Measurements from ENCODE around the gene IL34. TPM values are rescaled to one million over a fixed set of nuclear protein-coding genes. Genes with fewer than 3 reads are reported as not detected.

The IL34 gene
- total RNA-seq, 6 experiments from 2014 or later, result 0.09 TPM; not detected in 4

GRCh38 chr16:70699696-70700095, 53.3 kb downstream of the IL34 start:
- Mint-ChIP-seq H3K9me3 (no peaks in the 10 kb centered on the region), H3K4me1 (ENCODE audit: low read depth) (peaks cover 59% of the 10 kb centered on the region), H3K27ac (peak overlapping the region; percentile 9; the same call in 1 of the 2 replicates), H3K36me3 (ENCODE audit: low read depth) (peaks cover 12% of the 10 kb centered on the region; the same call in 1 of the 2 replicates), H3K27me3 (ENCODE audit: insufficient read depth) (peaks cover 2% of the 10 kb centered on the region; the same call in 1 of the 2 replicates), H3K4me3 (no peak overlapping the region)
- no peak for DNase-seq
- TF ChIP-seq, protein P1, sequence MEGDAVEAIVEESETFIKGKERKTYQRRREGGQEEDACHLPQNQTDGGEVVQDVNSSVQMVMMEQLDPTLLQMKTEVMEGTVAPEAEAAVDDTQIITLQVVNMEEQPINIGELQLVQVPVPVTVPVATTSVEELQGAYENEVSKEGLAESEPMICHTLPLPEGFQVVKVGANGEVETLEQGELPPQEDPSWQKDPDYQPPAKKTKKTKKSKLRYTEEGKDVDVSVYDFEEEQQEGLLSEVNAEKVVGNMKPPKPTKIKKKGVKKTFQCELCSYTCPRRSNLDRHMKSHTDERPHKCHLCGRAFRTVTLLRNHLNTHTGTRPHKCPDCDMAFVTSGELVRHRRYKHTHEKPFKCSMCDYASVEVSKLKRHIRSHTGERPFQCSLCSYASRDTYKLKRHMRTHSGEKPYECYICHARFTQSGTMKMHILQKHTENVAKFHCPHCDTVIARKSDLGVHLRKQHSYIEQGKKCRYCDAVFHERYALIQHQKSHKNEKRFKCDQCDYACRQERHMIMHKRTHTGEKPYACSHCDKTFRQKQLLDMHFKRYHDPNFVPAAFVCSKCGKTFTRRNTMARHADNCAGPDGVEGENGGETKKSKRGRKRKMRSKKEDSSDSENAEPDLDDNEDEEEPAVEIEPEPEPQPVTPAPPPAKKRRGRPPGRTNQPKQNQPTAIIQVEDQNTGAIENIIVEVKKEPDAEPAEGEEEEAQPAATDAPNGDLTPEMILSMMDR (IDR thresholded peaks at IDR 0.05), result no peak

DNA sequence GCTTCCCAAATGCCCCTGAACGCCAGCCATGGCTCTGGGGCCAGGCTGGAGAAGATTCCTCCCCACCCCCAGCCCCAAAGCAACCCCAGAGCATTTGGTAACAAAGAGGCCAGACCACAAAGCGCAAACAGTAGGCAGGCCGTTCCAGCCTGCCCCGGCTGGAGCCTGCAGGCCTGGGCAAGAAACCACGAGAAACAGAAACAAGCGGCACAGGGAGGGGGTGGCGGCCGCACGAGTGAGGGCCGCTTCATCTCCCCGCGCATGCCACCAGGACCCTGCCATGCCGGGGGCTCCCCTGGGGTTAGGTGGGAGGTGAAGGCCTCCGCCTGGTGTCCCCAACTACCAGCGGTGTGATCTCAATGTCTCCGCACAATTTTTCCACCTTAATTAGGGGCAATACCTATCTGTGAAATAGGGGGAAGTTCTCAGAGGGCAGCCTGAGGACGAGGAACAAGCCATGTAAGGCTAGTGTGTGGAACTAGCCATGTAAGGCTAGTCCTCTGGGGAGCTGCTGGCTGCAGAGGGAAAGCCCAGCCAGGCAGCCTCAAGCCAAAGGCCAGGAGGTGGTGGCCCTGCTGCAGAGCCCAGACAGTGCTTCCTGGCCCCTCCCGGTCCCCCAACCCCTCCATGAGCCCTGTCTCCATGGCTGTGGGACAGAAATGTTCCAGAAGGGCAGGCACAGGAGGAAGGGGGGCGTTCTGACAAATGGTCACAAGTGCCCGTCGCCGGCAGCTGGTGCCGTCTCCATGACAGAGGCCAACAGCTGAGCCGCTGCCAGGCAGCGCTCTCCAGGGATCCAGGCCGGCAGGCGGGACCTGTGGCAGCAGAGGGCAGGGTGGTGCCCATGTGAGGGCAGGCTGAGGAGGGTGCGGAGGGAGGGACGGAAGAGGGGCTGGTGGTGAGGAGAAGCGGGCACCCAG, 54.0 kb downstream of the IL34 start:
- H3K27me3 Mint-ChIP-seq (ENCODE audit: insufficient read depth), result peaks cover 2% of the 10 kb centered on the region; the same call in 1 of the 2 replicates
- H3K27ac Mint-ChIP-seq, result peak overlapping the region; percentile 9; the same call in 1 of the 2 replicates
- TF ChIP-seq, protein P1 (IDR thresholded peaks at IDR 0.05), result no peak
- H3K9me3 Mint-ChIP-seq, result no peaks in the 10 kb centered on the region
- H3K4me1 Mint-ChIP-seq (ENCODE audit: low read depth), result peaks cover 59% of the 10 kb centered on the region
- H3K4me3 Mint-ChIP-seq, result no peak overlapping the region
- no peak for DNase-seq
- peaks cover 9% of the 10 kb centered on the region; the same call in 1 of the 2 replicates for H3K36me3 Mint-ChIP-seq (ENCODE audit: low read depth)

- Mint-ChIP-seq H3K36me3 (ENCODE audit: low read depth) (peaks cover 8% of the 10 kb centered on the region; the same call in 1 of the 2 replicates), H3K4me1 (ENCODE audit: low read depth) (peaks cover 59% of the 10 kb centered on the region), H3K9me3 (no peaks in the 10 kb centered on the region), H3K4me3 (no peak overlapping the region), H3K27ac (peak overlapping the region; percentile 100), H3K27me3 (ENCODE audit: insufficient read depth) (peaks cover 2% of the 10 kb centered on the region; the same call in 1 of the 2 replicates)
- TF ChIP-seq, protein P1 (IDR thresholded peaks at IDR 0.05), result 0 out of 2 replicates have a peak, but pooled peaks have one; percentile 25
- no peak for DNase-seq
Measured at GRCh38 chr16:70701036-70701435, 54.7 kb downstream of the IL34 start.

DNA sequence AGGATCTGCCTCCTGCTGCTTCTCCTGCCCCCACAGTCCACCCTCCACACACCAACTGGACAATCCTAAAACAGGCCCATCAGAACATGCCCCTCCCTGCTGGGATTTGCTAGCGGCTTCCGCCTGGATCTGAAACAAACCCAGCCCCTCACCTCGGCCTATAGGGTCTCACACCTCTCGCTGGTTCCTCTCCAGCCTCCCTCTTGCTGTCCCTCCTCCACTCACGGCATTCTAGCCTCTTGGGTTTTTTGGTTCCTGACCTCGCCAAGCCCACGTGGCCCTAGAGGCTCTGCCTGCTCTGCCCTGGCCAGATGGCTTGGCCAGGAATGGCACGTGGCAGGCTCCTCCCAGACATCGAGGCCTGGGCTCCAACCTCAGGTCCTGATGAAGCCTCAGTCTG, 55.2 kb downstream of the IL34 start:
- no peak for DNase-seq
- Mint-ChIP-seq H3K4me3 (no peak overlapping the region), H3K4me1 (ENCODE audit: low read depth) (peaks cover 65% of the 10 kb centered on the region), H3K9me3 (no peaks in the 10 kb centered on the region), H3K36me3 (ENCODE audit: low read depth) (peaks cover 8% of the 10 kb centered on the region; the same call in 1 of the 2 replicates), H3K27me3 (ENCODE audit: insufficient read depth) (peaks cover 2% of the 10 kb centered on the region; the same call in 1 of the 2 replicates), H3K27ac (peak overlapping the region; percentile 100)
- TF ChIP-seq, protein P1 (IDR thresholded peaks at IDR 0.05), result no peak

DNA sequence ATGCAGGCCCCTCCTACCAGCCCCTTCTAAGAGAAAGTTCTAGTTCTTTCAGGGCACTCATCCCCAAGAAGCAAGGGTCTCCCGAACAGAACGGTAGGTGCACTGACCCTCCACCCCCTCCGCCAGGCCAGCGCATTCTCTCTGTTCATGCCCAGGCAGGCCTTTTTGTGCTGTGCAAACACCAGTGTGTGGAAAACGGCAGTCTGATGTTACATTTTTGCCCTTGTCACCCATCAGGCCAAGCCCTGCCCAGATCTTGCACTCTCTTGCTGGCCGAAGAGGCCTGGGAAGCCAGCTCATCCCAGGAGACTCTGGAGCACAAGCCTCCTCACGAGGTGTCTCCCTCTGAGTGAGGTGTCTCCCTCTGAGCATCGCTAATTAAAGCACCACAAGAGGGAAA, 55.6 kb downstream of the IL34 start:
- Mint-ChIP-seq H3K27ac (peak overlapping the region; percentile 100), H3K36me3 (ENCODE audit: low read depth) (peaks cover 8% of the 10 kb centered on the region; the same call in 1 of the 2 replicates), H3K4me3 (peak overlapping the region; percentile 13; the same call in 1 of the 2 replicates), H3K27me3 (ENCODE audit: insufficient read depth) (peaks cover 2% of the 10 kb centered on the region), H3K4me1 (ENCODE audit: low read depth) (peaks cover 65% of the 10 kb centered on the region), H3K9me3 (no peaks in the 10 kb centered on the region)
- TF ChIP-seq, protein P1 (IDR thresholded peaks at IDR 0.05), result no peak
- no peak for DNase-seq
